Stomach (tissue), 4 donors: Measurements from ENCODE around the gene SMTNL1.

Experiments used
- POLR2A ChIP-seq, 4 donors: fragments of 450-650 bp; IDR thresholded peaks; one replicate each; pipeline ENCODE4 v1.6.1; 2016; ENCODE audit warnings: antibody characterized with exemption in 4 of 4, control low read depth in 2 of 4, mild to moderate bottlenecking in 1 of 4, moderate library complexity in 1 of 4
- TF ChIP-seq, protein P1 (sequence below), 7 experiments: fragments of 450-650 bp in 4 of 7; fragments of 200-600 bp in 3 of 7; sonication (generic) in 3 of 7; IDR thresholded peaks; one replicate each; pipeline ENCODE4 v1.5.1; 2016 to 2019; ENCODE audit warnings: antibody characterized with exemption in 7 of 7, control low read depth in 2 of 7, mild to moderate bottlenecking in 1 of 7

DNA sequence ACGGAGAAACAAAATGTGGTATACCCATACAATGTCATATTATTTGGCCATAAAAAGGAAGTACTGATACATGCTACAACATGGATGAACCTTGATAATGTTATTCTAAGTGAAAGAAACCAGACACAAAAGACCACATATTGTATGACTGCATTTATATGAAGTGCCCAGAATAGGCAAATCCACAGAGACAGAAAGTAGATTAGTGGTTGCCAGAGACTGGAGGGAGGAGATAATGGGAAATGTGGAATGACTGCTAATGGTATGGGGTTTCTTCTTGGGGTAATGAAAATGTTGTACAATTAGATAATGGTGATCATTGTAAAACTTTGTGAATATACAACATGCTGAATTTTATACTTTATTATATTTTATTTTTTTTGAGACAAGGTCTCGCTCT lies 16.3 kb upstream of the SMTNL1 start:
- no peak for TF ChIP-seq POLR2A (IDR thresholded peaks at IDR 0.05)
- TF ChIP-seq, protein P1, sequence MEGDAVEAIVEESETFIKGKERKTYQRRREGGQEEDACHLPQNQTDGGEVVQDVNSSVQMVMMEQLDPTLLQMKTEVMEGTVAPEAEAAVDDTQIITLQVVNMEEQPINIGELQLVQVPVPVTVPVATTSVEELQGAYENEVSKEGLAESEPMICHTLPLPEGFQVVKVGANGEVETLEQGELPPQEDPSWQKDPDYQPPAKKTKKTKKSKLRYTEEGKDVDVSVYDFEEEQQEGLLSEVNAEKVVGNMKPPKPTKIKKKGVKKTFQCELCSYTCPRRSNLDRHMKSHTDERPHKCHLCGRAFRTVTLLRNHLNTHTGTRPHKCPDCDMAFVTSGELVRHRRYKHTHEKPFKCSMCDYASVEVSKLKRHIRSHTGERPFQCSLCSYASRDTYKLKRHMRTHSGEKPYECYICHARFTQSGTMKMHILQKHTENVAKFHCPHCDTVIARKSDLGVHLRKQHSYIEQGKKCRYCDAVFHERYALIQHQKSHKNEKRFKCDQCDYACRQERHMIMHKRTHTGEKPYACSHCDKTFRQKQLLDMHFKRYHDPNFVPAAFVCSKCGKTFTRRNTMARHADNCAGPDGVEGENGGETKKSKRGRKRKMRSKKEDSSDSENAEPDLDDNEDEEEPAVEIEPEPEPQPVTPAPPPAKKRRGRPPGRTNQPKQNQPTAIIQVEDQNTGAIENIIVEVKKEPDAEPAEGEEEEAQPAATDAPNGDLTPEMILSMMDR (IDR thresholded peaks at IDR 0.05), result no peak
